K562 (cell line): Measurements from ENCODE around the gene C10orf105. TPM values are rescaled to one million over a fixed set of nuclear protein-coding genes. Genes with fewer than 3 reads are reported as not detected.

ENCODE experiments used
- ATAC-seq: fragments of 200-7000 bp; cut with Tn5 transposase; 3 replicates; pipeline ENCODE4 v1.9.1; 2020; ENCODE audit warnings: moderate library complexity
- BruUV-seq: library from RNA; stranded (reverse); fragments of 400-500 nt; replicated peaks from 2 replicates; lab custom pipeline; 2021; lab: Mats Ljungman, UMichigan
- CTCF ChIA-PET: fragments of 300-600 bp; formaldehyde crosslinking; extraction: SDS; loops from one replicate; lab custom pipeline; 2021; ENCODE audit warnings: low intra/inter-chr PET ratio; lab: Yijun Ruan, JAX
- POLR2A ChIA-PET: fragments of 300-600, 350-650 bp; sonication (Branson Sonifier 250); formaldehyde crosslinking; extraction: SDS; loops from one replicate; lab custom pipeline; 2021; ENCODE audit warnings: antibody characterized with exemption, inconsistent platforms; lab: Yijun Ruan, JAX
- DNase-seq, 4 experiments: peaks; one replicate each; pipeline versions ENCODE4 v3.0.0 to v3.0.0-alpha.2; 2011 to 2018; ENCODE audit warnings: low spot score in 3 of 4, mixed read lengths in 3 of 4; ENCODE audit errors: extremely low read depth in 1 of 4
- FAIRE-seq: peaks from 2 replicates; lab custom pipeline; 2011; peaks lifted over from hg19 to GRCh38; lab: Jason Lieb, UNC
- H2AFZ ChIP-seq: 2 replicates; pipeline ENCODE4 v1.6.0; 2011; ENCODE audit warnings: low read depth, low read length, control low read depth, inconsistent platforms
- H3K27ac ChIP-seq: fragments of 200-600 bp; 3 replicates; pipeline ENCODE4 v1.8.0; 2011; ENCODE audit warnings: low read depth, mild to moderate bottlenecking, control low read depth, inconsistent platforms, low read length, moderate library complexity, mixed read lengths; ENCODE audit errors: extremely low read depth
- H3K27me3 ChIP-seq, 2 experiments: fragments of 300-600 bp in 1 of 2; 2 replicates in 1 of 2; 3 replicates in 1 of 2; pipeline versions ENCODE4 v1.6.0 to v1.8.0; 2011; ENCODE audit warnings: inconsistent platforms in 2 of 2, low read length in 2 of 2, mild to moderate bottlenecking in 1 of 2, mixed read lengths in 1 of 2, moderate library complexity in 1 of 2; ENCODE audit not compliant: control insufficient read depth in 2 of 2, insufficient read depth in 2 of 2
- H3K36me3 ChIP-seq: fragments of 300-600 bp; 3 replicates; pipeline ENCODE4 v1.8.0; 2011; ENCODE audit warnings: mild to moderate bottlenecking, low read length, inconsistent platforms; ENCODE audit not compliant: control insufficient read depth, insufficient read depth
- H3K4me1 ChIP-seq, 2 experiments: fragments of 200-600 bp in 1 of 2; replicated peaks in 1 of 2; 2 replicates in 1 of 2; 3 replicates in 1 of 2; pipeline versions ENCODE4 v1.5.1 to v1.8.0; 2011; ENCODE audit warnings: inconsistent platforms in 2 of 2, low read length in 2 of 2, mild to moderate bottlenecking in 1 of 2, mixed read lengths in 1 of 2, moderate library complexity in 1 of 2; ENCODE audit not compliant: control insufficient read depth in 2 of 2, insufficient read depth in 2 of 2
- H3K4me2 ChIP-seq: 2 replicates; pipeline ENCODE4 v1.6.1; 2011; ENCODE audit warnings: low read length, control low read depth, inconsistent platforms, mixed read lengths; ENCODE audit not compliant: insufficient read depth
- H3K4me3 ChIP-seq: fragments of 200-600 bp; sonication (generic), shearing (Covaris generic); 2 replicates; pipeline ENCODE4 v1.5.1; 2016; ENCODE audit warnings: control low read depth, inconsistent platforms
- H3K79me2 ChIP-seq: fragments of 200-600 bp; 3 replicates; pipeline ENCODE4 v1.8.0; 2011; ENCODE audit warnings: low read length, inconsistent platforms; ENCODE audit not compliant: control insufficient read depth, insufficient read depth
- H3K9ac ChIP-seq, 2 experiments: 2 replicates each; pipeline versions ENCODE4 v1.6.0 to v1.6.1; 2011; ENCODE audit warnings: low read depth in 2 of 2, low read length in 2 of 2, control low read depth in 1 of 2, inconsistent platforms in 1 of 2, mild to moderate bottlenecking in 1 of 2, mixed read lengths in 1 of 2; ENCODE audit not compliant: insufficient read depth in 1 of 2
- H3K9me1 ChIP-seq: one replicate; pipeline ENCODE4 v1.6.0; 2011; ENCODE audit warnings: inconsistent platforms, mild to moderate bottlenecking, low read length, moderate library complexity; ENCODE audit not compliant: control insufficient read depth, insufficient read depth
- H3K9me3 ChIP-seq: replicated peaks from 2 replicates; pipeline ENCODE4 v1.5.1; 2011; ENCODE audit warnings: low read depth, low read length, inconsistent platforms; ENCODE audit not compliant: control insufficient read depth, insufficient read depth
- H4K20me1 ChIP-seq: replicated peaks from 2 replicates; pipeline ENCODE4 v1.6.1; 2011; ENCODE audit warnings: low read length, inconsistent platforms, mixed read lengths; ENCODE audit not compliant: control insufficient read depth, insufficient read depth
- MTA1 ChIP-seq: fragments of 450-650 bp; IDR thresholded peaks from 2 replicates; pipeline ENCODE4 v1.6.1; 2017; ENCODE audit warnings: borderline replicate concordance
- NCOA2 ChIP-seq, 2 experiments: fragments of 450-650 bp; IDR thresholded peaks; 2 replicates each; pipeline ENCODE4 v1.6.1; 2018; ENCODE audit warnings: mild to moderate bottlenecking in 2 of 2, moderate library complexity in 1 of 2; ENCODE audit not compliant: partially characterized antibody in 2 of 2
- NCOR1 ChIP-seq: fragments of 450-650 bp; IDR thresholded peaks from 2 replicates; pipeline ENCODE4 v1.6.1; 2016; ENCODE audit warnings: mild to moderate bottlenecking, moderate library complexity
- ZNF239 ChIP-seq: fragments of 250-450 bp; sonication (Bioruptor Pico); IDR thresholded peaks from 2 replicates; pipeline ENCODE4 v1.4.0; 2020; ENCODE audit warnings: mild to moderate bottlenecking
- ZNF717 ChIP-seq: fragments of 250-450 bp; sonication (Bioruptor Pico); IDR thresholded peaks from 2 replicates; pipeline ENCODE4 v1.5.0; 2021
- ZNF785 ChIP-seq: fragments of 250-450 bp; sonication (Bioruptor Pico); IDR thresholded peaks from 2 replicates; pipeline ENCODE4 v1.4.0; 2020; ENCODE audit warnings: mild to moderate bottlenecking
- WGBS: fragments of 100-300 bp; shearing (Covaris generic); methylation state at CpG from one replicate; pipeline ENCODE4 v1.1.6; 2016; ENCODE audit warnings: low coverage, mixed read lengths; ENCODE audit not compliant: insufficient coverage; ENCODE audit errors: missing lambda C conversion rate; 5-methylcytosine and 5-hydroxymethylcytosine counted together
- in situ Hi-C: fragments of 300-500 bp; cut with MboI; formaldehyde crosslinking; loops from 4 replicates; pipeline ENCODE4 v1.15.0; 2018; ENCODE audit warnings: inconsistent platforms, mixed read lengths
- intact Hi-C: fragments of 100-400 bp; cut with micrococcal nuclease; formaldehyde crosslinking; loops from 2 replicates; pipeline ENCODE4 v1.14.2; 2022
- polyA plus RNA-seq, 8 experiments: library from polyadenylated mRNA; depleted of rRNA in 4 of 8; stranded (reverse) in 5 of 8; unstranded in 3 of 8; fragments of >200 nt; fragmentation: Nextera tagmentation in 2 of 8; fragmentation: Illumina TruSeq in 1 of 8; extraction: Ambion mirVana in 2 of 8; extraction: Trizol in 1 of 8; gene quantifications; 2 replicates each; pipeline versions ENCODE4 v1.2.1 to v1.2.3, GENCODE V29; 2011 to 2014; ENCODE audit warnings: inconsistent platforms in 1 of 8, missing spikeins in 1 of 8
- total RNA-seq, 7 experiments: library from RNA; depleted of rRNA in 6 of 7; stranded (reverse); fragments of >200 nt in 6 of 7; fragmentation: Illumina TruSeq in 2 of 7; extraction: Trizol in 2 of 7; gene quantifications; 2 replicates each; pipeline versions ENCODE4 v1.2.1 to v1.2.3, GENCODE V29; 2011 to 2021; ENCODE audit warnings: low replicate concordance in 1 of 7
- TF ChIP-seq, protein P1 (sequence below): fragments of 450-650 bp; IDR thresholded peaks from 2 replicates; pipeline ENCODE4 v1.6.1; 2016; ENCODE audit warnings: missing biosample characterization, missing genetic modification characterization
- TF ChIP-seq, protein P2 (sequence below), 3 experiments: IDR thresholded peaks in 2 of 3; conservative IDR thresholded peaks in 1 of 3; 2 replicates each; pipeline ENCODE4 v1.5.1; 2011 to 2012; ENCODE audit warnings: low read length in 3 of 3, mild to moderate bottlenecking in 3 of 3, control low read depth in 2 of 3, improper control_type of control experiment in 1 of 3, inconsistent platforms in 1 of 3, low read depth in 1 of 3, mixed read lengths in 1 of 3, moderate library complexity in 1 of 3; ENCODE audit not compliant: insufficient read depth in 2 of 3

The C10orf105 gene
- total and polyA plus RNA-seq, 9 of the 15 experiments (the other 6 are each of a cell fraction or from before 2014, with no cell fraction given) = 0.03 to 0.25 (median 0.04) TPM; not detected in 3

DNA sequence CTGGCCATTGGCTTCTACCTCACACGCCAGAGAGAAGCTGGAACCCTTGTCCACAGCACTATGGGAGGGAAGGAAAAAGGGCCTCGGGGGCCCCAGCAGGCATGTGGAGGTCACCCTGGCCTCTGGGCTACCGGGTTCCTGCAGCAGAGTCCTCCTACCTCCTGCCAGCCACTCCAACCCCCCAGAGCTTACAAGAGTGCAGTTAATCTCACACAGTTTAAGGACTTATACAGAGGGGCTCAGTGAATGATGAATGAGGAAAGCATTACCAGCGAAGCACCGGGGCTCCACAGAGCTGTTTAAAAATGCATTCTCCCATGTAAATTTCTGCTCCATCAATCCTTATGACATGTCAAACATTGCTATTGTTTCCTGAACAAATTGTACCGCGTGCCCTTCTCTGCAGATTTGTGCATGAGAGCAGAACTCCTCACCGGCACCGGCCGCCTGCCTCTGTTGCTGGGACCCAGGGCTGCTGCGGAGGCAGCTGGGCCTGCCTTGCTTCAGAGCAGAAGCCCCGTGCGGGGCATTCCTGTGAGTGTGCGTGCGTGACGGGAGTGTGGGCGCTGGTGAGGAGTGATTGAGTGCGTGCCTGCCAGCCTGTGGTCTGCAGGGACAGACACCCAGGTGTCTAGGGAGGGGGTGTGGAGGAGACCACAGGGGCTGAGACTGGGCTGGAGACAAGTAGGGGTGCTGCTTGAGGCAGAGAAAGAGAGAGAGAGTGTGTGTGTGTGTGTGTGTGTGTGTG lies 52.8 kb downstream of the C10orf105 start:
- DNase-seq (no peak), ATAC-seq (no peak), FAIRE-seq (no peak)
- H3K9me1 ChIP-seq = no peaks in the 10 kb centered on the region
- H3K4me2 ChIP-seq = no peak overlapping the region
- POLR2A ChIA-PET = interaction anchor here (0.5 kb wide), 1 partner anchor 549 kb away, joined by 3 read pairs; the partner anchor contains the start of gene ANAPC16
- H3K36me3 ChIP-seq = no peaks in the 10 kb centered on the region
- H3K9me3 ChIP-seq = no peaks in the 10 kb centered on the region
- no peaks in the 10 kb centered on the region for H3K79me2 ChIP-seq
- in situ Hi-C loops (no loop called here), intact Hi-C loops (no loop called here)
- no peak overlapping the region for H3K4me3 ChIP-seq
- 0 out of 2 replicates have a peak overlapping the region, but pooled peaks have one; percentile 8 for H2AFZ ChIP-seq
- H3K27ac ChIP-seq = no peak overlapping the region
- CTCF ChIA-PET = no interaction called here
- H3K9ac ChIP-seq = peak overlapping the region in 1 of 2 experiments; percentile 49; a peak in 2 of 4 replicates
- H3K27me3 ChIP-seq = no peaks in the 10 kb centered on the region
- BruUV-seq = no TSS peak
- no peaks in the 10 kb centered on the region for H4K20me1 ChIP-seq
- H3K4me1 ChIP-seq = peaks cover 5 to 30% of the 10 kb centered on the region in 2 experiments; a peak in 3 of 5 replicates
- 55% methylated on average over 17 of the region's 18 CpGs for WGBS
- TF ChIP-seq MTA1 (no peak), NCOA2 (IDR thresholded peaks at IDR 0.05; ENCODE audit: partially characterized antibody in 2 of 2) (no peak), NCOR1 (no peak), ZNF785 (CRISPR knock-in tag) (no peak), ZNF239 (CRISPR knock-in tag) (no peak), ZNF717 (CRISPR knock-in tag) (no peak)
- TF ChIP-seq, protein P1, sequence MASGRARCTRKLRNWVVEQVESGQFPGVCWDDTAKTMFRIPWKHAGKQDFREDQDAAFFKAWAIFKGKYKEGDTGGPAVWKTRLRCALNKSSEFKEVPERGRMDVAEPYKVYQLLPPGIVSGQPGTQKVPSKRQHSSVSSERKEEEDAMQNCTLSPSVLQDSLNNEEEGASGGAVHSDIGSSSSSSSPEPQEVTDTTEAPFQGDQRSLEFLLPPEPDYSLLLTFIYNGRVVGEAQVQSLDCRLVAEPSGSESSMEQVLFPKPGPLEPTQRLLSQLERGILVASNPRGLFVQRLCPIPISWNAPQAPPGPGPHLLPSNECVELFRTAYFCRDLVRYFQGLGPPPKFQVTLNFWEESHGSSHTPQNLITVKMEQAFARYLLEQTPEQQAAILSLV (tag) = no peak
- TF ChIP-seq, protein P2, sequence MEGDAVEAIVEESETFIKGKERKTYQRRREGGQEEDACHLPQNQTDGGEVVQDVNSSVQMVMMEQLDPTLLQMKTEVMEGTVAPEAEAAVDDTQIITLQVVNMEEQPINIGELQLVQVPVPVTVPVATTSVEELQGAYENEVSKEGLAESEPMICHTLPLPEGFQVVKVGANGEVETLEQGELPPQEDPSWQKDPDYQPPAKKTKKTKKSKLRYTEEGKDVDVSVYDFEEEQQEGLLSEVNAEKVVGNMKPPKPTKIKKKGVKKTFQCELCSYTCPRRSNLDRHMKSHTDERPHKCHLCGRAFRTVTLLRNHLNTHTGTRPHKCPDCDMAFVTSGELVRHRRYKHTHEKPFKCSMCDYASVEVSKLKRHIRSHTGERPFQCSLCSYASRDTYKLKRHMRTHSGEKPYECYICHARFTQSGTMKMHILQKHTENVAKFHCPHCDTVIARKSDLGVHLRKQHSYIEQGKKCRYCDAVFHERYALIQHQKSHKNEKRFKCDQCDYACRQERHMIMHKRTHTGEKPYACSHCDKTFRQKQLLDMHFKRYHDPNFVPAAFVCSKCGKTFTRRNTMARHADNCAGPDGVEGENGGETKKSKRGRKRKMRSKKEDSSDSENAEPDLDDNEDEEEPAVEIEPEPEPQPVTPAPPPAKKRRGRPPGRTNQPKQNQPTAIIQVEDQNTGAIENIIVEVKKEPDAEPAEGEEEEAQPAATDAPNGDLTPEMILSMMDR (IDR thresholded peaks at IDR 0.05 in 2 of 3, conservative IDR thresholded peaks at IDR 0.05 in 1 of 3; ENCODE audit: insufficient read depth in 2 of 3, low read depth in 1 of 3, low read length in 3 of 3) = no peak
